LNCaP clone FGC (cell line): ENCODE data around the gene P2RY13.
A peak's percentile ranks its signal among the peaks of the same experiment; 100 is the strongest.

Source experiments
- DNase-seq: peaks from one replicate; pipeline ENCODE4 v3.0.0-alpha.2; 2011; ENCODE audit warnings: low read depth
- H3K4me3 ChIP-seq: 2 replicates; pipeline ENCODE4 v1.5.1; 2011; ENCODE audit warnings: mild to moderate bottlenecking, low read depth, low read length, control low read depth
- TF ChIP-seq, protein P1 (sequence below): IDR thresholded peaks from 2 replicates; pipeline ENCODE4 v1.5.1; 2012; ENCODE audit warnings: mild to moderate bottlenecking; ENCODE audit not compliant: control insufficient read depth, insufficient read depth; ENCODE audit errors: extremely low read depth

Gene P2RY13

DNA sequence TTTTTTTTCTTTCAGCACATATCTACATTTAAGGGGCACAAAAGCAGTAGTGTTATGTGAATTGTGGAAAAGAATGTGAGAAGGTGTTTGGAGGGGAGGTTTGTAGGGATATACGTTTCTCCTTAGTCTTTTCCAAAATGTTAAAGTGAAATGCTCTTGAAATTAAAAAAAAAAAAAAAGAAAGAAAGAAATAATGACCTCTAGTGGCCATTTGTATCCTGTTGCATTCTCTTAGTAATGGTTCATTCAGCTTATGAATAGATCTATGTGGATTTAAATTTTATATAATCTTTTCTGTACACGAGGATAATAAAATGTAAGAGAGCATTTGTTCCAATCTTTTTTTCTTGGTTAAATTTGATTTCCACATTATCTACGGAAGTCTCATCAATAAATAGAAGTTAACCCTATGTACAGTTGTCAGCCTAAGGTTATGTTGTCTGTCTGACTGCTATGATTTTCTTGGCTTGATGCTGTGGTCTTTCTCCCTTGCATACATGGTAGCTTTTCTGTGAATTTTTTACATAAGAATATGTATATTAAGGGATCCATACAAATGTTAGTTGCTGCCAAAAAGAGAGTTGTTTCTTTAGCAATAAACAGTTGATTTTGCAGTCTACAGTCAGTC lies 1.7 kb downstream of the P2RY13 start:
- no peak for DNase-seq
- no peak overlapping the region for H3K4me3 ChIP-seq
- TF ChIP-seq, protein P1, sequence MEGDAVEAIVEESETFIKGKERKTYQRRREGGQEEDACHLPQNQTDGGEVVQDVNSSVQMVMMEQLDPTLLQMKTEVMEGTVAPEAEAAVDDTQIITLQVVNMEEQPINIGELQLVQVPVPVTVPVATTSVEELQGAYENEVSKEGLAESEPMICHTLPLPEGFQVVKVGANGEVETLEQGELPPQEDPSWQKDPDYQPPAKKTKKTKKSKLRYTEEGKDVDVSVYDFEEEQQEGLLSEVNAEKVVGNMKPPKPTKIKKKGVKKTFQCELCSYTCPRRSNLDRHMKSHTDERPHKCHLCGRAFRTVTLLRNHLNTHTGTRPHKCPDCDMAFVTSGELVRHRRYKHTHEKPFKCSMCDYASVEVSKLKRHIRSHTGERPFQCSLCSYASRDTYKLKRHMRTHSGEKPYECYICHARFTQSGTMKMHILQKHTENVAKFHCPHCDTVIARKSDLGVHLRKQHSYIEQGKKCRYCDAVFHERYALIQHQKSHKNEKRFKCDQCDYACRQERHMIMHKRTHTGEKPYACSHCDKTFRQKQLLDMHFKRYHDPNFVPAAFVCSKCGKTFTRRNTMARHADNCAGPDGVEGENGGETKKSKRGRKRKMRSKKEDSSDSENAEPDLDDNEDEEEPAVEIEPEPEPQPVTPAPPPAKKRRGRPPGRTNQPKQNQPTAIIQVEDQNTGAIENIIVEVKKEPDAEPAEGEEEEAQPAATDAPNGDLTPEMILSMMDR = peak; percentile 51

DNA sequence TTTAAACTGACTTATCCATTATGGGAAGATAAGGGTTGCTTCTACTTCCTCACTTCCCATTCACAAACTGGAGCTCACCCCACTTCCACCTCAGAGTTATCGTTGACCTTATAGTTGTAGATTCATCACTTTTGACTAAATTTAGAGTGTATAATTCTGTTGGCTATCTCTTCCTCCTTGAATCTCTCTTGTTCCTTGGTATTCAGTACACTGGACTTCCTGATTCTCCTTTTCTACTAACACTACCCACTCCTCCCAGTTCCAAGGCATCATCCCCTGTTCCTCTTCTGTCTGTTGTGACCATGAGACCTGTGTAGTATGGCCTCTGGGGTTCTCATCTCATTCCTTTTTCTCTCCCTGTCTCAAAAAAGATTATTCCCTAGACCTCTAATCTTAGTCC lies 6.8 kb downstream of the P2RY13 start:
- no peak for DNase-seq
- TF ChIP-seq, protein P1 = no peak
- H3K4me3 ChIP-seq = no peak overlapping the region

DNA sequence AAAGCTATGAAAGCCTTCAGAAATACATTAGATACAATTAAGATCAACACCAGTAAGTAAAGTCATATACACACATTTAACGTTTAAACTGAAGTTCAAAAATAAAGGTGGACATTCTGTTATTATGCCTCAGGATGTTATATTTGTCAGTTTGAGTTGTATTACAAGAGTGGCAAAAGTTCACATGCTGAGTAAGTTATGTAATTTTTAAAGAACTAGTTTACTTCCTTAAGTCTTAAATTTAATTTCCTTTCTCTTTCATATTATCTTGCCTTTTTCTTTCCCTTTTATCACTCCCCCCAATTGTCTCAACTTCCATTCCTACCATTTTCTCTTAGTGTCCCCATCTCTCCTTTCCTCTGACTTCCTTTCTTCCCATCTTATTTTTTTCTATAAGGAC lies 7.8 kb downstream of the P2RY13 start:
- TF ChIP-seq, protein P1 = no peak
- no peak overlapping the region for H3K4me3 ChIP-seq
- DNase-seq = no peak

DNA sequence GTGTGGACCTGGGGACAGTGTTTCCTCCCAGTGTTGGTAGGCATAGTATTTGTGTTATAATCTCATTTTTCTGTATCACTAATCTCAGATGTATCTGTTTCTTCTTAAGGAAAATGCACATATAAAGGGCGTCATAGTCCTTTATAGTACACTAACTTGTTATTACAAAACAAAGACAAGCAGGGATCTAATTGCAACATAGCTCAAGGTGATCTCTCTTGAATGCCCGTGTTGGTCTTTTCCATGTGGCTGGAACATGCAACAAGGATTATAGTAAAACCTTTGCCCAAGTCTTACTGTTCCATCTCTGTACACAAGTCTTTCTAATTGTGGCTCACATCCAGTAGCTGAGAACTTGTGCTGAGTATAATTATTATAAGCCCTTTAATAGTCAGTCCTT lies 9.2 kb downstream of the P2RY13 start:
- no peak overlapping the region for H3K4me3 ChIP-seq
- TF ChIP-seq, protein P1 = no peak
- DNase-seq = peak; percentile 17

DNA sequence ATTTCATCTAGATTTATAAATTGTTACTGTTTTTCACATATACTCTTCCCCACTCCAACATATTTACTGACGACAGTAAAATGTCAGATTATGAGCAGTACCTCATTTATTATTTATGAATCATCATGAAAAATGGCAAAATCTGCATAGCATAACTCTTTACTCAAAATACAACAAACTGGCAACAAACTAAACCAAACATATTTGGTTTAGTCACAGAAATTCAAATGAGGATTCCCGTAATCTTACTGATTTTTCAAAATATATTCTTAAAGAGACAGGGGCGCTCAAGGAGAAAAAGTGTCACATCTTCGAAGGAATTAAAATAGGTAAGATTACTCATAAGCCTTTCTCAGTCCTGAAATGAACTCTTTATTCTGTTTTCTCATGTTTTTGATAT lies 9.7 kb downstream of the P2RY13 start:
- H3K4me3 ChIP-seq = no peak overlapping the region
- TF ChIP-seq, protein P1 = no peak
- DNase-seq = no peak

DNA sequence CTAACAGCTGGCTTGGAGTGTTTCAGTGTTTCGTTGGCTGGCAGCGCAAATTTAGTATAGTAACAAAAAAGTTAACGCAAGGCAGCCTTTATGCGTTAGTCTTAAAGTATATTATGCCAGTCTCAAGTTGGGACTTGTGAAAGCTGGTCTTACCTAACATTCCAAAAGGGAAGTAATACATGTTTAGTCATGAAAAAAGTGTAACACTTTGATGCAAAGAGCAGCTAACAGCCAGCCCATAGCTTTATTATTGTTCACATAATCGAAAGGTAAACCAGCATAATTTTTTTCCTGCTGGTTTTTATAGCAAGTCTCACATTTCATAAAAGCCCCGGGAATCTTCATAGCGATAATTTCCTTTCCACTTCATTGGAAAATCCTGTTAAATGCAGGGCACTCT lies 10.4 kb downstream of the P2RY13 start:
- H3K4me3 ChIP-seq = no peak overlapping the region
- DNase-seq = no peak
- TF ChIP-seq, protein P1 = no peak

DNA sequence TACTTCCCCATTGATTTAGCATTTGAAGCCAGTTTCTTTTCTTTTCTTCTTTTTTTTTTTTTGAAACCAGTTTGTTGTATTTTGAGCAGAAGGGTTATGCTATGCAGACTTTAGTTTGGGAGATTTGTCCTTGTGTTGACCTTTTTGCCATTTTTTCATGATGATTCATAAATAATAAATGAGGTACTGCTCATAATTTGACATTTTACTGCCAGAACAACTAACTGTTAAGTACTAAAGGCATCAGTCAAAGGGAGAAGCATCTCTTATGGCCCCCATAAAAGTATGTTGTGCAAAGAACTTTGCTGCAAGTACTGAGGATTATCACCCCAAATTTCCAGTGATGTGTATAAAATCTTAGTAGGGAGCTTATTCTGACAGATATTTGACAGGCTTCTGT lies 11.0 kb downstream of the P2RY13 start:
- no peak overlapping the region for H3K4me3 ChIP-seq
- DNase-seq = no peak
- TF ChIP-seq, protein P1 = no peak
